HepG2 (cell line): ENCODE measurements around the gene TCAP. TPM values are rescaled to one million over a fixed set of nuclear protein-coding genes. Genes with fewer than 3 reads are reported as not detected.

Experiments used
- CENPX ChIP-seq: sonication (generic); formaldehyde crosslinking; IDR thresholded peaks from 2 replicates; pipeline ENCODE4 v1.9.0; 2021; ENCODE audit warnings: mild to moderate bottlenecking, missing genetic modification reagents, moderate library complexity
- EED ChIP-seq: sonication (generic); formaldehyde crosslinking; IDR thresholded peaks from 2 replicates; pipeline ENCODE4 v1.5.0; 2020; ENCODE audit warnings: mild to moderate bottlenecking, missing genetic modification reagents
- FOXK2 ChIP-seq: fragments of 450-650 bp; IDR thresholded peaks from 2 replicates; pipeline ENCODE4 v1.6.1; 2016
- HOXD1 ChIP-seq: sonication (generic); formaldehyde crosslinking; IDR thresholded peaks from 2 replicates; pipeline ENCODE4 v1.5.0; 2020; ENCODE audit warnings: missing genetic modification reagents
- KDM6A ChIP-seq: IDR thresholded peaks from 2 replicates; pipeline ENCODE4 v1.6.1; 2016; ENCODE audit warnings: low read depth
- MEF2D ChIP-seq: sonication (generic); formaldehyde crosslinking; IDR thresholded peaks from 2 replicates; pipeline ENCODE4 v1.5.1; 2020; ENCODE audit warnings: mild to moderate bottlenecking, missing genetic modification reagents
- NCOA1 ChIP-seq: sonication (generic); formaldehyde crosslinking; IDR thresholded peaks from 2 replicates; pipeline ENCODE4 v1.9.0; 2021; ENCODE audit warnings: missing genetic modification reagents
- NPAS2 ChIP-seq: sonication (generic); formaldehyde crosslinking; IDR thresholded peaks from 2 replicates; pipeline ENCODE4 v1.8.0; 2022; ENCODE audit warnings: mild to moderate bottlenecking, missing genetic modification reagents, borderline replicate concordance
- PTBP1 ChIP-seq: fragments of 200-400 bp; formaldehyde crosslinking; IDR thresholded peaks from 2 replicates; pipeline ENCODE4 v1.6.1; 2018; ENCODE audit warnings: low read length, low read depth; ENCODE audit not compliant: poor library complexity, severe bottlenecking
- SNAPC2 ChIP-seq: sonication (generic); formaldehyde crosslinking; IDR thresholded peaks from 2 replicates; pipeline ENCODE4 v1.8.1; 2022; ENCODE audit warnings: mild to moderate bottlenecking, missing genetic modification reagents
- SP140L ChIP-seq: sonication (generic); formaldehyde crosslinking; IDR thresholded peaks from 2 replicates; pipeline ENCODE4 v1.4.0; 2020; ENCODE audit warnings: missing genetic modification reagents, borderline replicate concordance
- TAF1 ChIP-seq: sonication (generic); formaldehyde crosslinking; IDR thresholded peaks from 2 replicates; pipeline ENCODE4 v1.4.0; 2020; ENCODE audit warnings: missing genetic modification reagents
- TBP ChIP-seq: sonication (generic); formaldehyde crosslinking; IDR thresholded peaks from 2 replicates; pipeline ENCODE4 v1.5.0; 2020; ENCODE audit warnings: missing genetic modification reagents
- ZNF17 ChIP-seq: sonication (generic); formaldehyde crosslinking; IDR thresholded peaks from 2 replicates; pipeline ENCODE4 v1.5.0; 2020; ENCODE audit warnings: mild to moderate bottlenecking, missing genetic modification reagents
- ZNF234 ChIP-seq: sonication (generic); formaldehyde crosslinking; conservative IDR thresholded peaks from 2 replicates; pipeline ENCODE4 v1.5.1; 2020; ENCODE audit warnings: mild to moderate bottlenecking, missing genetic modification reagents
- ZNF558 ChIP-seq: sonication (generic); formaldehyde crosslinking; IDR thresholded peaks from 2 replicates; pipeline ENCODE4 v1.9.0; 2022; ENCODE audit warnings: mild to moderate bottlenecking, missing genetic modification reagents, borderline replicate concordance
- ZNF652 ChIP-seq: IDR thresholded peaks from 2 replicates; pipeline ENCODE4 v1.6.1; 2016; ENCODE audit warnings: low read depth, borderline replicate concordance
- polyA plus RNA-seq, 8 experiments: library from polyadenylated mRNA; depleted of rRNA in 3 of 8; stranded (reverse) in 7 of 8; unstranded in 1 of 8; fragments of >200 nt; fragmentation: Illumina TruSeq in 4 of 8; extraction: Trizol in 4 of 8; gene quantifications; 2 replicates each; pipeline versions ENCODE4 v1.2.1 to v1.2.3, GENCODE V29; 2011 to 2016; ENCODE audit warnings: low read depth in 4 of 8, missing spikeins in 1 of 8, mixed read lengths in 1 of 8; ENCODE audit not compliant: insufficient read depth in 1 of 8
- total RNA-seq, 5 experiments: library from RNA; depleted of rRNA; stranded (reverse); fragments of >200 nt; fragmentation: Illumina TruSeq; extraction: Trizol; gene quantifications; 2 replicates each; pipeline ENCODE4 v1.2.3, GENCODE V29; 2016; ENCODE audit warnings: low read depth in 1 of 5
- TF ChIP-seq, protein P1 (sequence below): sonication (generic); formaldehyde crosslinking; IDR thresholded peaks from 2 replicates; pipeline ENCODE4 v1.4.0; 2020; ENCODE audit warnings: missing genetic modification reagents
- TF ChIP-seq, protein P2 (sequence below): sonication (generic); formaldehyde crosslinking; IDR thresholded peaks from 2 replicates; pipeline ENCODE4 v1.4.0; 2020; ENCODE audit warnings: missing genetic modification reagents
- TF ChIP-seq, protein P3 (sequence below): sonication (generic); formaldehyde crosslinking; IDR thresholded peaks from 2 replicates; pipeline ENCODE4 v1.8.1; 2023; ENCODE audit warnings: mild to moderate bottlenecking, missing genetic modification reagents
- TF ChIP-seq, protein P4 (sequence below): sonication (generic); formaldehyde crosslinking; IDR thresholded peaks from 2 replicates; pipeline ENCODE4 v1.4.0; 2020; ENCODE audit warnings: mild to moderate bottlenecking, missing genetic modification reagents
- TF ChIP-seq, protein P5 (sequence below): sonication (generic); formaldehyde crosslinking; IDR thresholded peaks from 2 replicates; pipeline ENCODE4 v1.9.0; 2022; ENCODE audit warnings: missing genetic modification reagents, mild to moderate bottlenecking, borderline replicate concordance
- TF ChIP-seq, protein P6 (sequence below): sonication (generic); formaldehyde crosslinking; IDR thresholded peaks from 2 replicates; pipeline ENCODE4 v1.8.0; 2022; ENCODE audit warnings: missing genetic modification reagents, mild to moderate bottlenecking, inconsistent platforms, borderline replicate concordance

Gene TCAP
- total and polyA plus RNA-seq, 2 of the 13 experiments (the other 11 are each of a cell fraction or from before 2014, with no cell fraction given) = 0.24 to 0.65 TPM

DNA sequence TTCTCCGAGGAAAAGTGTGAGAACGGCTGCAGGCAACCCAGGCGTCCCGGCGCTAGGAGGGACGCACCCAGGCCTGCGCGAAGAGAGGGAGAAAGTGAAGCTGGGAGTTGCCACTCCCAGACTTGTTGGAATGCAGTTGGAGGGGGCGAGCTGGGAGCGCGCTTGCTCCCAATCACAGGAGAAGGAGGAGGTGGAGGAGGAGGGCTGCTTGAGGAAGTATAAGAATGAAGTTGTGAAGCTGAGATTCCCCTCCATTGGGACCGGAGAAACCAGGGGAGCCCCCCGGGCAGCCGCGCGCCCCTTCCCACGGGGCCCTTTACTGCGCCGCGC lies 34.6 kb downstream of the TCAP start, which contains the start of gene ERBB2 (continued):
- TF ChIP-seq, protein P1, sequence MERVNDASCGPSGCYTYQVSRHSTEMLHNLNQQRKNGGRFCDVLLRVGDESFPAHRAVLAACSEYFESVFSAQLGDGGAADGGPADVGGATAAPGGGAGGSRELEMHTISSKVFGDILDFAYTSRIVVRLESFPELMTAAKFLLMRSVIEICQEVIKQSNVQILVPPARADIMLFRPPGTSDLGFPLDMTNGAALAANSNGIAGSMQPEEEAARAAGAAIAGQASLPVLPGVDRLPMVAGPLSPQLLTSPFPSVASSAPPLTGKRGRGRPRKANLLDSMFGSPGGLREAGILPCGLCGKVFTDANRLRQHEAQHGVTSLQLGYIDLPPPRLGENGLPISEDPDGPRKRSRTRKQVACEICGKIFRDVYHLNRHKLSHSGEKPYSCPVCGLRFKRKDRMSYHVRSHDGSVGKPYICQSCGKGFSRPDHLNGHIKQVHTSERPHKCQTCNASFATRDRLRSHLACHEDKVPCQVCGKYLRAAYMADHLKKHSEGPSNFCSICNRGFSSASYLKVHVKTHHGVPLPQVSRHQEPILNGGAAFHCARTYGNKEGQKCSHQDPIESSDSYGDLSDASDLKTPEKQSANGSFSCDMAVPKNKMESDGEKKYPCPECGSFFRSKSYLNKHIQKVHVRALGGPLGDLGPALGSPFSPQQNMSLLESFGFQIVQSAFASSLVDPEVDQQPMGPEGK = peak; percentile 90
- no peak for TF ChIP-seq CENPX (CRISPR knock-in tag)
- no peak for TF ChIP-seq NPAS2 (CRISPR knock-in tag)
- 0 out of 2 replicates have a peak, but pooled peaks have one; percentile 69 for TF ChIP-seq SNAPC2
- TF ChIP-seq, protein P2, sequence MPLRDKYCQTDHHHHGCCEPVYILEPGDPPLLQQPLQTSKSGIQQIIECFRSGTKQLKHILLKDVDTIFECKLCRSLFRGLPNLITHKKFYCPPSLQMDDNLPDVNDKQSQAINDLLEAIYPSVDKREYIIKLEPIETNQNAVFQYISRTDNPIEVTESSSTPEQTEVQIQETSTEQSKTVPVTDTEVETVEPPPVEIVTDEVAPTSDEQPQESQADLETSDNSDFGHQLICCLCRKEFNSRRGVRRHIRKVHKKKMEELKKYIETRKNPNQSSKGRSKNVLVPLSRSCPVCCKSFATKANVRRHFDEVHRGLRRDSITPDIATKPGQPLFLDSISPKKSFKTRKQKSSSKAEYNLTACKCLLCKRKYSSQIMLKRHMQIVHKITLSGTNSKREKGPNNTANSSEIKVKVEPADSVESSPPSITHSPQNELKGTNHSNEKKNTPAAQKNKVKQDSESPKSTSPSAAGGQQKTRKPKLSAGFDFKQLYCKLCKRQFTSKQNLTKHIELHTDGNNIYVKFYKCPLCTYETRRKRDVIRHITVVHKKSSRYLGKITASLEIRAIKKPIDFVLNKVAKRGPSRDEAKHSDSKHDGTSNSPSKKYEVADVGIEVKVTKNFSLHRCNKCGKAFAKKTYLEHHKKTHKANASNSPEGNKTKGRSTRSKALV (CRISPR knock-in tag) = no peak
- TF ChIP-seq, protein P3, sequence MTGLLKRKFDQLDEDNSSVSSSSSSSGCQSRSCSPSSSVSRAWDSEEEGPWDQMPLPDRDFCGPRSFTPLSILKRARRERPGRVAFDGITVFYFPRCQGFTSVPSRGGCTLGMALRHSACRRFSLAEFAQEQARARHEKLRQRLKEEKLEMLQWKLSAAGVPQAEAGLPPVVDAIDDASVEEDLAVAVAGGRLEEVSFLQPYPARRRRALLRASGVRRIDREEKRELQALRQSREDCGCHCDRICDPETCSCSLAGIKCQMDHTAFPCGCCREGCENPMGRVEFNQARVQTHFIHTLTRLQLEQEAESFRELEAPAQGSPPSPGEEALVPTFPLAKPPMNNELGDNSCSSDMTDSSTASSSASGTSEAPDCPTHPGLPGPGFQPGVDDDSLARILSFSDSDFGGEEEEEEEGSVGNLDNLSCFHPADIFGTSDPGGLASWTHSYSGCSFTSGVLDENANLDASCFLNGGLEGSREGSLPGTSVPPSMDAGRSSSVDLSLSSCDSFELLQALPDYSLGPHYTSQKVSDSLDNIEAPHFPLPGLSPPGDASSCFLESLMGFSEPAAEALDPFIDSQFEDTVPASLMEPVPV (CRISPR knock-in tag) = 0 out of 2 replicates have a peak, but pooled peaks have one; percentile 59
- no peak for TF ChIP-seq ZNF17
- TF ChIP-seq ZNF234 = no peak
- TF ChIP-seq, protein P4, sequence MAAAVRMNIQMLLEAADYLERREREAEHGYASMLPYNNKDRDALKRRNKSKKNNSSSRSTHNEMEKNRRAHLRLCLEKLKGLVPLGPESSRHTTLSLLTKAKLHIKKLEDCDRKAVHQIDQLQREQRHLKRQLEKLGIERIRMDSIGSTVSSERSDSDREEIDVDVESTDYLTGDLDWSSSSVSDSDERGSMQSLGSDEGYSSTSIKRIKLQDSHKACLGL = no peak
- TF ChIP-seq FOXK2 = no peak
- no peak for TF ChIP-seq ZNF558 (CRISPR knock-in tag)
- TF ChIP-seq EED (CRISPR knock-in tag) = no peak
- TF ChIP-seq KDM6A (CRISPR knock-in tag) = no peak
- peak; percentile 64 for TF ChIP-seq TAF1 (CRISPR knock-in tag)
- no peak for TF ChIP-seq MEF2D
- TF ChIP-seq, protein P5, sequence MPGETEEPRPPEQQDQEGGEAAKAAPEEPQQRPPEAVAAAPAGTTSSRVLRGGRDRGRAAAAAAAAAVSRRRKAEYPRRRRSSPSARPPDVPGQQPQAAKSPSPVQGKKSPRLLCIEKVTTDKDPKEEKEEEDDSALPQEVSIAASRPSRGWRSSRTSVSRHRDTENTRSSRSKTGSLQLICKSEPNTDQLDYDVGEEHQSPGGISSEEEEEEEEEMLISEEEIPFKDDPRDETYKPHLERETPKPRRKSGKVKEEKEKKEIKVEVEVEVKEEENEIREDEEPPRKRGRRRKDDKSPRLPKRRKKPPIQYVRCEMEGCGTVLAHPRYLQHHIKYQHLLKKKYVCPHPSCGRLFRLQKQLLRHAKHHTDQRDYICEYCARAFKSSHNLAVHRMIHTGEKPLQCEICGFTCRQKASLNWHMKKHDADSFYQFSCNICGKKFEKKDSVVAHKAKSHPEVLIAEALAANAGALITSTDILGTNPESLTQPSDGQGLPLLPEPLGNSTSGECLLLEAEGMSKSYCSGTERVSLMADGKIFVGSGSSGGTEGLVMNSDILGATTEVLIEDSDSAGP (CRISPR knock-in tag) = 0 out of 2 replicates have a peak, but pooled peaks have one; percentile 6
- no peak for TF ChIP-seq PTBP1
- no peak for TF ChIP-seq SP140L (CRISPR knock-in tag)
- TF ChIP-seq HOXD1 (CRISPR knock-in tag) = no peak
- TF ChIP-seq ZNF652 (CRISPR knock-in tag) = no peak
- no peak for TF ChIP-seq NCOA1 (CRISPR knock-in tag)
- TF ChIP-seq, protein P6, sequence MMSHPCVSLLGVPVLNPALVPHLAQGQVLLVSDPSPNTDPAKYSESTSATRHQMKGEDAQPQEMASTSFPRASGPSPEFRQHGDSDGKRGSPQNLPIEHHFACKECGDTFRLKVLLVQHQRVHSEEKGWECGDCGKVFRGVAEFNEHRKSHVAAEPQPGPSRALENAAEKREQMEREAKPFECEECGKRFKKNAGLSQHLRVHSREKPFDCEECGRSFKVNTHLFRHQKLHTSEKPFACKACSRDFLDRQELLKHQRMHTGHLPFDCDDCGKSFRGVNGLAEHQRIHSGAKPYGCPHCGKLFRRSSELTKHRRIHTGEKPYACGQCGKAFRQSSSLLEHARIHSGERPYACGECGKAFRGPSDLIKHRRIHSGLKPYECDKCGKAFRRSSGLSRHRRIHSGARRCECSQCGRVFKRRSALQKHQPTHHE = no peak
- no peak for TF ChIP-seq TBP (CRISPR knock-in tag)
